T1000 (cell line): ENCODE measurements around the gene HOXB3.

Experiments
- DNase-seq: peaks from one replicate; lab custom pipeline; 2025; ENCODE audit warnings: mixed read lengths; lab: John Stamatoyannopoulos, UW

The HOXB3 gene

GRCh38 chr17:48586355-48587258 is 3.4 kb downstream of the HOXB3 start:
- no peak for DNase-seq

GRCh38 chr17:48584223-48584741 is 5.8 kb downstream of the HOXB3 start:
- no peak for DNase-seq

- DNase-seq, result no peak
Observed at GRCh38 chr17:48583708-48584222, 6.3 kb downstream of the HOXB3 start.

GRCh38 chr17:48582750-48583069 is 7.3 kb downstream of the HOXB3 start:
- no peak for DNase-seq

- DNase-seq, result no peak
Observed at GRCh38 chr17:48579760-48580554, 10.1 kb downstream of the HOXB3 start.

- DNase-seq, result no peak
Observed at GRCh38 chr17:48579471-48579759, 10.6 kb downstream of the HOXB3 start.

GRCh38 chr17:48578616-48579470 is 11.2 kb downstream of the HOXB3 start:
- no peak for DNase-seq

- DNase-seq, result peak; percentile 25
Observed at GRCh38 chr17:48577946-48578615, 12.0 kb downstream of the HOXB3 start, which contains the start of gene HOXB4. Gene HOXB4, minus strand, starts transcription at chr17:48578350. Its CDS starts 31 bp downstream, at chr17:48578319.

- no peak for DNase-seq
Observed at GRCh38 chr17:48577330-48577945, 12.6 kb downstream of the HOXB3 start.

GRCh38 chr17:48576479-48577309 is 13.3 kb downstream of the HOXB3 start:
- DNase-seq, result no peak

- no peak for DNase-seq
Observed at GRCh38 chr17:48575673-48576478, 14.2 kb downstream of the HOXB3 start.

GRCh38 chr17:48575066-48575582 is 14.9 kb downstream of the HOXB3 start:
- DNase-seq, result no peak

GRCh38 chr17:48574505-48575065 is 15.5 kb downstream of the HOXB3 start:
- no peak for DNase-seq

GRCh38 chr17:48571826-48572417 is 18.1 kb downstream of the HOXB3 start:
- no peak for DNase-seq

- no peak for DNase-seq
Observed at GRCh38 chr17:48571024-48571818, 18.8 kb downstream of the HOXB3 start.

- no peak for DNase-seq
Observed at GRCh38 chr17:48570325-48571023, 19.6 kb downstream of the HOXB3 start.
